ENCODE results near the gene ITGB1.
"Not testable (repeated sequence)": the region's sequence is repeated elsewhere in the genome, so short reads cannot be mapped to it uniquely, and the experiment has no call there.

ITGB1 gene

DNA sequence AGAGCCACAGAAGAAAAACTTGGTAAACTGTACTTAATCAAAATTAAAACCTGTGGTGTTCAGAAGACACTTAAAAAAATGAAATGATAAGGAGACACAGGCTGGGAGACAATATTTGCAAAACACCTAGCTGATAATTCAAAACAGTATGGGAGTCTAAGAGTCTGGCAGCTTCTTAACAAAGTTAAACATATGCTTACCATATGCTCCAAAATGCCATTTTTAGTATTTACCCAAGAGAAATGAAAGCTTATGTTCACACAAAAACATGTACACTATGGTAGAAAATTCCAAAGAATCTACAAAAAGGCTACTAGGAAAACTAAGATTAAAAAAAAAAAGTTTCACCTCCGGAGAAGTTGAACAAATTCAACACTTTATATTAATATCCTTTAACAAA is 48.6 kb downstream of the ITGB1 start:
- H3K27me3 ChIP-seq (ENCODE audit: control insufficient read depth, low read length): no peaks in the 10 kb centered on the region
- H3K79me2 ChIP-seq (ENCODE audit: control insufficient read depth, low read length): no peaks in the 10 kb centered on the region
- TF ChIP-seq EZH2phosphoT487 (IDR thresholded peaks at IDR 0.05; ENCODE audit: borderline replicate concordance, low read length): no peak
- TF ChIP-seq, protein P1, sequence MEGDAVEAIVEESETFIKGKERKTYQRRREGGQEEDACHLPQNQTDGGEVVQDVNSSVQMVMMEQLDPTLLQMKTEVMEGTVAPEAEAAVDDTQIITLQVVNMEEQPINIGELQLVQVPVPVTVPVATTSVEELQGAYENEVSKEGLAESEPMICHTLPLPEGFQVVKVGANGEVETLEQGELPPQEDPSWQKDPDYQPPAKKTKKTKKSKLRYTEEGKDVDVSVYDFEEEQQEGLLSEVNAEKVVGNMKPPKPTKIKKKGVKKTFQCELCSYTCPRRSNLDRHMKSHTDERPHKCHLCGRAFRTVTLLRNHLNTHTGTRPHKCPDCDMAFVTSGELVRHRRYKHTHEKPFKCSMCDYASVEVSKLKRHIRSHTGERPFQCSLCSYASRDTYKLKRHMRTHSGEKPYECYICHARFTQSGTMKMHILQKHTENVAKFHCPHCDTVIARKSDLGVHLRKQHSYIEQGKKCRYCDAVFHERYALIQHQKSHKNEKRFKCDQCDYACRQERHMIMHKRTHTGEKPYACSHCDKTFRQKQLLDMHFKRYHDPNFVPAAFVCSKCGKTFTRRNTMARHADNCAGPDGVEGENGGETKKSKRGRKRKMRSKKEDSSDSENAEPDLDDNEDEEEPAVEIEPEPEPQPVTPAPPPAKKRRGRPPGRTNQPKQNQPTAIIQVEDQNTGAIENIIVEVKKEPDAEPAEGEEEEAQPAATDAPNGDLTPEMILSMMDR (IDR thresholded peaks at IDR 0.05; ENCODE audit: low read depth, low read length, poor library complexity, severe bottlenecking): no peak
- no peaks in the 10 kb centered on the region for H4K20me1 ChIP-seq (ENCODE audit: control insufficient read depth, insufficient read depth, low read depth, low read length)
- no peak overlapping the region for H3K4me2 ChIP-seq (ENCODE audit: low read length)
- no peaks in the 10 kb centered on the region for H3F3A ChIP-seq (ENCODE audit: control insufficient read depth, insufficient read depth)
- H3K36me3 ChIP-seq (ENCODE audit: control insufficient read depth, low read length): peaks cover 76% of the 10 kb centered on the region
- H3K4me3 ChIP-seq (ENCODE audit: low read length): no peak overlapping the region
- no peaks in the 10 kb centered on the region for H3K9me3 ChIP-seq (ENCODE audit: control insufficient read depth, insufficient read depth, low read length)
- no peaks in the 10 kb centered on the region for H3K9me2 ChIP-seq (replicated peaks; ENCODE audit: control insufficient read depth, low read length)
- H3K27ac ChIP-seq (ENCODE audit: low read depth, low read length): no peak overlapping the region
- H3K4me1 ChIP-seq (ENCODE audit: control insufficient read depth, low read length): no peaks in the 10 kb centered on the region

DNA sequence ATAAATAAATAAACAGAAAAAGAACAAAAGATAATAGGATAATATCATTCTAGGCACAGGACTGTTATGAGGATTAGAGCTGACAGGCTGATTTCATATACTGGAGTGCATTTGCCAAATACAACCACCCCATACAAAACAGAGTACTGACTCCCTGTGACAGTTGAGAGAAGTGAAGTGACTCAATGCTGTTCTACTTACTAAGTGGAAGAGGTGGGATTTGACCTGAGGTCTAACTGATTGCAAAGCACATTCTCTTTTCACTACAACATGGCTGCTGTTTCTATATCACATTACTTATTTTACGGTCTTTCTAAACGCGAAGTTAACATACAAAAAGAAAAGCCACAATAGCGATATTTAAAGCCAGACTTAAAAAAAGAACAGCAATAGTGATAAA is 51.4 kb downstream of the ITGB1 start:
- H3K4me2 ChIP-seq (ENCODE audit: low read length): no peak overlapping the region
- H3K9me3 ChIP-seq (ENCODE audit: control insufficient read depth, insufficient read depth, low read length): no peaks in the 10 kb centered on the region
- H3K9me2 ChIP-seq (replicated peaks; ENCODE audit: control insufficient read depth, low read length): no peaks in the 10 kb centered on the region
- no peak overlapping the region for H3K4me3 ChIP-seq (ENCODE audit: low read length)
- no peaks in the 10 kb centered on the region for H3K79me2 ChIP-seq (ENCODE audit: control insufficient read depth, low read length)
- H4K20me1 ChIP-seq (ENCODE audit: control insufficient read depth, insufficient read depth, low read depth, low read length): no peaks in the 10 kb centered on the region
- no peak overlapping the region for H3K27ac ChIP-seq (ENCODE audit: low read depth, low read length)
- peaks cover 86% of the 10 kb centered on the region for H3K36me3 ChIP-seq (ENCODE audit: control insufficient read depth, low read length)
- H3K4me1 ChIP-seq (ENCODE audit: control insufficient read depth, low read length): no peaks in the 10 kb centered on the region
- no peaks in the 10 kb centered on the region for H3K27me3 ChIP-seq (ENCODE audit: control insufficient read depth, low read length)
- H3F3A ChIP-seq (ENCODE audit: control insufficient read depth, insufficient read depth): no peaks in the 10 kb centered on the region
- no peak for TF ChIP-seq EZH2phosphoT487 (IDR thresholded peaks at IDR 0.05; ENCODE audit: borderline replicate concordance, low read length)
- TF ChIP-seq, protein P1 (IDR thresholded peaks at IDR 0.05; ENCODE audit: low read depth, low read length, poor library complexity, severe bottlenecking): no peak

GRCh38 chr10:32905466-32905865 is 52.6 kb downstream of the ITGB1 start:
- Histone ChIP-seq H3K9me2 (replicated peaks; ENCODE audit: control insufficient read depth, low read length) (no peaks in the 10 kb centered on the region), H3K4me2 (ENCODE audit: low read length) (no peak overlapping the region), H3K27ac (ENCODE audit: low read depth, low read length) (no peak overlapping the region), H3K4me3 (ENCODE audit: low read length) (no peak overlapping the region), H4K20me1 (ENCODE audit: control insufficient read depth, insufficient read depth, low read depth, low read length) (no peaks in the 10 kb centered on the region), H3K4me1 (ENCODE audit: control insufficient read depth, low read length) (no peaks in the 10 kb centered on the region), H3K36me3 (ENCODE audit: control insufficient read depth, low read length) (peaks cover 80% of the 10 kb centered on the region), H3K9me3 (ENCODE audit: control insufficient read depth, insufficient read depth, low read length) (no peaks in the 10 kb centered on the region), H3K27me3 (ENCODE audit: control insufficient read depth, low read length) (no peaks in the 10 kb centered on the region), H3F3A (ENCODE audit: control insufficient read depth, insufficient read depth) (no peaks in the 10 kb centered on the region), H3K79me2 (ENCODE audit: control insufficient read depth, low read length) (no peaks in the 10 kb centered on the region)
- no peak for TF ChIP-seq EZH2phosphoT487 (IDR thresholded peaks at IDR 0.05; ENCODE audit: borderline replicate concordance, low read length)
- TF ChIP-seq, protein P1 (IDR thresholded peaks at IDR 0.05; ENCODE audit: low read depth, low read length, poor library complexity, severe bottlenecking): no peak

GRCh38 chr10:32901815-32902214 is 56.2 kb downstream of the ITGB1 start:
- no peak overlapping the region for H3K27ac ChIP-seq (ENCODE audit: low read depth, low read length)
- no peaks in the 10 kb centered on the region for H3K79me2 ChIP-seq (ENCODE audit: control insufficient read depth, low read length)
- no peaks in the 10 kb centered on the region for H3K27me3 ChIP-seq (ENCODE audit: control insufficient read depth, low read length)
- H4K20me1 ChIP-seq (ENCODE audit: control insufficient read depth, insufficient read depth, low read depth, low read length): no peaks in the 10 kb centered on the region
- no peak overlapping the region for H3K4me2 ChIP-seq (ENCODE audit: low read length)
- H3K9me3 ChIP-seq (ENCODE audit: control insufficient read depth, insufficient read depth, low read length): no peaks in the 10 kb centered on the region
- no peaks in the 10 kb centered on the region for H3F3A ChIP-seq (ENCODE audit: control insufficient read depth, insufficient read depth)
- no peaks in the 10 kb centered on the region for H3K4me1 ChIP-seq (ENCODE audit: control insufficient read depth, low read length)
- no peaks in the 10 kb centered on the region for H3K9me2 ChIP-seq (replicated peaks; ENCODE audit: control insufficient read depth, low read length)
- peaks cover 77% of the 10 kb centered on the region for H3K36me3 ChIP-seq (ENCODE audit: control insufficient read depth, low read length)
- TF ChIP-seq, protein P1 (IDR thresholded peaks at IDR 0.05; ENCODE audit: low read depth, low read length, poor library complexity, severe bottlenecking): no peak
- no peak for TF ChIP-seq EZH2phosphoT487 (IDR thresholded peaks at IDR 0.05; ENCODE audit: borderline replicate concordance, low read length)
- H3K4me3 ChIP-seq (ENCODE audit: low read length): no peak overlapping the region

DNA sequence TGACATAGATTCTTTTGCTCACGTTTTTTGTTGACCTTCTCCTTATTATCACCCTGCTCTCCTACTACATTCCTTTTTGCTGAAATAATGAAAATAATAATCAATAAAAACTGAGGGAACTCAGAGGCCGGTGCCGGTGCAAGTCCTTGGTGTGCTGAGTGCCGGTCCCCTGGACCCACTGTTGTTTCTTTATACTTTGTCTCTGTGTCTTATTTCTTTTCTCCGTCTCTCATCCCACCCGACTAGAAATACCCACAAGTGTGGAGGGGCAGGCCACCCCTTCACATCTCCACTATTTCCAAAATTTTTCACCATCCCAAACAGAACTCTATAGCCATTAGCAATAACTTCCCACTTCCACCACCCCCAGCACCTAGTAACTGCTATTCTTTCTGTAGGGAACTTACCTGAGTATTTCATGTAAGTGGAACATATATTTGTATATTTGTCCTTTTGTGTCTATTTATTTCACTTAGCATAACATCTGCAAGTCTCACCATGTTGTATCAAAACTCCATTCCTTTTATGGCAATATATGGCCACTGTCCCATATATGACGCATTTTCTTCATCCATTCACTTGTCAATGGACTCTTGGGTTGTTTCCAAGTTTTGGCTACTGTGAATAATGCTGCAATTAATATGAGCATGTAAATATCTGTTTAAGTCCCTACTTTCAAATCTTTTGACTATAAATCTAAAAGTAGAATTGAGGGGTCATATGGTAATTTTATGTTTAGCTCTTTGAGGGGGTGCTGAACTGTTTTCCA is 62.6 kb downstream of the ITGB1 start:
- H3K27me3 ChIP-seq (ENCODE audit: control insufficient read depth, low read length); H3K9me2 ChIP-seq (replicated peaks; ENCODE audit: control insufficient read depth, low read length); H3K27ac ChIP-seq (ENCODE audit: low read depth, low read length); H3K4me3 ChIP-seq (ENCODE audit: low read length); H3K4me2 ChIP-seq (ENCODE audit: low read length); H3K79me2 ChIP-seq (ENCODE audit: control insufficient read depth, low read length); H3K4me1 ChIP-seq (ENCODE audit: control insufficient read depth, low read length); H3K9me3 ChIP-seq (ENCODE audit: control insufficient read depth, insufficient read depth, low read length); H4K20me1 ChIP-seq (ENCODE audit: control insufficient read depth, insufficient read depth, low read depth, low read length): not testable (repeated sequence)
- Histone ChIP-seq H3K36me3 (ENCODE audit: control insufficient read depth, low read length) (peaks cover 36% of the 10 kb centered on the region), H3F3A (ENCODE audit: control insufficient read depth, insufficient read depth) (peaks cover 15% of the 10 kb centered on the region)

Measured in DOHH2 (cell line).